Parathyroid adenoma (tissue), 2 donors: ENCODE measurements around the gene PAGR1.
A peak's percentile ranks its signal among the peaks of the same experiment; 100 is the strongest.
"Not testable (repeated sequence)": the region's sequence is repeated elsewhere in the genome, so short reads cannot be mapped to it uniquely, and the experiment has no call there.

ENCODE experiments used
- H2AFZ ChIP-seq: fragments of 300-600 bp; sonication (generic); one replicate; pipeline ENCODE4 v1.7.0; 2017; ENCODE audit warnings: antibody characterized with exemption, mild to moderate bottlenecking
- H3K27ac ChIP-seq: fragments of 300-600 bp; sonication (generic); one replicate; pipeline ENCODE4 v1.7.0; 2017
- H3K27me3 ChIP-seq: fragments of 300-600 bp; sonication (generic); one replicate; pipeline ENCODE4 v1.7.0; 2017; ENCODE audit warnings: low read length; ENCODE audit not compliant: control insufficient read depth, insufficient read depth
- H3K36me3 ChIP-seq: fragments of 300-600 bp; sonication (generic); one replicate; pipeline ENCODE4 v1.7.0; 2017; ENCODE audit warnings: low read length; ENCODE audit not compliant: control insufficient read depth, insufficient read depth
- H3K4me1 ChIP-seq: fragments of 300-600 bp; sonication (generic); one replicate; pipeline ENCODE4 v1.7.0; 2017; ENCODE audit warnings: control low read depth
- H3K4me2 ChIP-seq: fragments of 300-600 bp; sonication (generic); one replicate; pipeline ENCODE4 v1.7.0; 2017; ENCODE audit warnings: low read length
- H3K4me3 ChIP-seq: fragments of 300-600 bp; sonication (generic); one replicate; pipeline ENCODE4 v1.7.0; 2017; ENCODE audit warnings: low read depth, low read length
- H3K79me2 ChIP-seq: fragments of 300-600 bp; sonication (generic); one replicate; pipeline ENCODE4 v1.7.0; 2017; ENCODE audit warnings: control low read depth
- H3K9ac ChIP-seq: fragments of 300-600 bp; sonication (generic); one replicate; pipeline ENCODE4 v1.7.0; 2017; ENCODE audit warnings: mild to moderate bottlenecking
- H3K9me3 ChIP-seq: fragments of 300-600 bp; sonication (generic); one replicate; pipeline ENCODE4 v1.7.0; 2017; ENCODE audit warnings: low read length; ENCODE audit not compliant: control insufficient read depth
- TF ChIP-seq, protein P1 (sequence below): fragments of 300-600 bp; sonication (generic); IDR thresholded peaks from one replicate; pipeline ENCODE4 v1.7.0; 2017; ENCODE audit warnings: antibody characterized with exemption, mild to moderate bottlenecking
- donor health status: primary hyperparathyroidism.

PAGR1 gene

DNA sequence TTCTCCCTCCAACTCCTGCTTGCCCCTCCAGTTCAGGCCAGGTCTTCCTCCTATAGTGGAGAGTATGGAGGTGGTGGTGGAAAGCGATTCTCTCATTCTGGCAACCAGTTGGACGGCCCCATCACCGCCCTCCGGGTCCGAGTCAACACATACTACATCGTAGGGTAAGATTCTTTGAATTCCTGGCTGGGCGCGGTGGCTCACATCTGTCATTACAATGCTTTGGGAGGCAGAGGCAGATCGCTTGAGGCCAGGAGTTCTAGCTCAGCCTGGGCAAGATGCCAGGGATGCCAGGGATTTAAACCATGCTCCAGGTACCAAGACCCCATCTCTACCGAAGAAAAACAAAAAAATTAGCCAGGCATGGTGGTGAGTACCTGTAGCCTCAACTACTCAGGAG lies 36.5 kb upstream of the PAGR1 start:
- H2AFZ ChIP-seq: no peak overlapping the region
- no peak overlapping the region for H3K27ac ChIP-seq
- H3K36me3 ChIP-seq: no peaks in the 10 kb centered on the region
- no peak overlapping the region for H3K4me3 ChIP-seq
- H3K4me2 ChIP-seq: no peak overlapping the region
- TF ChIP-seq, protein P1, sequence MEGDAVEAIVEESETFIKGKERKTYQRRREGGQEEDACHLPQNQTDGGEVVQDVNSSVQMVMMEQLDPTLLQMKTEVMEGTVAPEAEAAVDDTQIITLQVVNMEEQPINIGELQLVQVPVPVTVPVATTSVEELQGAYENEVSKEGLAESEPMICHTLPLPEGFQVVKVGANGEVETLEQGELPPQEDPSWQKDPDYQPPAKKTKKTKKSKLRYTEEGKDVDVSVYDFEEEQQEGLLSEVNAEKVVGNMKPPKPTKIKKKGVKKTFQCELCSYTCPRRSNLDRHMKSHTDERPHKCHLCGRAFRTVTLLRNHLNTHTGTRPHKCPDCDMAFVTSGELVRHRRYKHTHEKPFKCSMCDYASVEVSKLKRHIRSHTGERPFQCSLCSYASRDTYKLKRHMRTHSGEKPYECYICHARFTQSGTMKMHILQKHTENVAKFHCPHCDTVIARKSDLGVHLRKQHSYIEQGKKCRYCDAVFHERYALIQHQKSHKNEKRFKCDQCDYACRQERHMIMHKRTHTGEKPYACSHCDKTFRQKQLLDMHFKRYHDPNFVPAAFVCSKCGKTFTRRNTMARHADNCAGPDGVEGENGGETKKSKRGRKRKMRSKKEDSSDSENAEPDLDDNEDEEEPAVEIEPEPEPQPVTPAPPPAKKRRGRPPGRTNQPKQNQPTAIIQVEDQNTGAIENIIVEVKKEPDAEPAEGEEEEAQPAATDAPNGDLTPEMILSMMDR: no peak
- H3K9me3 ChIP-seq: no peaks in the 10 kb centered on the region
- no peaks in the 10 kb centered on the region for H3K27me3 ChIP-seq
- H3K9ac ChIP-seq: no peak overlapping the region
- H3K79me2 ChIP-seq: no peaks in the 10 kb centered on the region
- peaks cover 10% of the 10 kb centered on the region for H3K4me1 ChIP-seq

- Histone ChIP-seq H3K4me1 (peaks cover 26% of the 10 kb centered on the region), H2AFZ (peak overlapping the region; percentile 63), H3K27ac (peak overlapping the region; percentile 96), H3K4me3 (peak overlapping the region; percentile 4)
- H3K27me3 ChIP-seq, H3K4me2 ChIP-seq, H3K79me2 ChIP-seq, H3K36me3 ChIP-seq, H3K9me3 ChIP-seq, H3K9ac ChIP-seq: not testable (repeated sequence)
Observed at GRCh38 chr16:29783094-29783953, 32.6 kb upstream of the PAGR1 start.

DNA sequence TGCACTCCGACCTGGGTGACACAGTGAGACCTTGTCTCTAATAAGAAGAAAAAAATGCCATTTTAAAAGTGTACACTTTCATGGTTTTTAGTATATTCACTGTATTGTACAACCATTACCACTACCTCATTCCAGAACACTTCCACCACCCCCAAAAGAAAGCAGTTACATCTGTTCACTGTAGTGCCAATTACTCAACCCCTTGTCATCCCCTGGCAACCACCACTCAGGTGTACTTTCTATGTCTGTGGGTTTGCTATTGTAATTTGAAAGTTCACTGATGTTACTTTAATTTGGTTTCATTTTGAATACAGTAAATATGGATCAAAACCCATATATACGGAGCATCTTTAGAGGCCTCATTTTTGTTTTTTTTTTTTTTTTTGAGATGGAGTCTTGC lies 31.8 kb upstream of the PAGR1 start:
- H3K27ac ChIP-seq: peak overlapping the region; percentile 96
- H3K4me2 ChIP-seq: no peak overlapping the region
- H3K4me1 ChIP-seq: peaks cover 29% of the 10 kb centered on the region
- no peaks in the 10 kb centered on the region for H3K36me3 ChIP-seq
- H3K27me3 ChIP-seq: no peaks in the 10 kb centered on the region
- H3K4me3 ChIP-seq: no peak overlapping the region
- no peak overlapping the region for H3K9ac ChIP-seq
- peak overlapping the region; percentile 63 for H2AFZ ChIP-seq
- H3K79me2 ChIP-seq: no peaks in the 10 kb centered on the region
- TF ChIP-seq, protein P1: no peak
- no peaks in the 10 kb centered on the region for H3K9me3 ChIP-seq

DNA sequence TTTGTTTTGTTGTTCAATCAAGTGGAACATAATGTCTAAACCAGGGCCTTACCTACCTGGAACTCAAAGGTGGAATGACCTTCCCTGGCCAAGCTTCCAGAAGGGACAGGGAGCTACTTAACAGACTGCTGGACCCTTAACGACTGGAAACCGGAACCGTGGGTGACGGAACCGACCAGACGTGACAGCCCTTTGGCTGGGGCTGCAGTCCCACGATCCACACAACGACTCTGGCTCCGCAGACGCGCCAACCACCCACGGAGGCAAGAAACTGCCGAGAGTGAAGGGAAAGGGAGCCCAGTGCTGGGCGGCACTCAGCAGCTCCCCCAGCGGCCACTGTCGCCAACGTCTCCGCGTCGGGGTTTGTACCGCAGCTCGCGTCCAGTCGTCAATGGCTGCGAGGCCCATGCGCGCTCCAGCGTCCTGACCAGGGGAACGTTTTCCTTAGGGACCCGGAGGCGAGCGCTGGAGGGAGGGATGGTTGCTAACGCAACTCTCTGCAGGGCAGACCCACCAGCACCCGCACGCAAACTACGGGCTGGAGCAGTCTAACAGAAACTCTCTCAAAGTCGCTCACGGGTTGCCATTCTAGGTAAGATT lies 31.0 kb upstream of the PAGR1 start:
- no peaks in the 10 kb centered on the region for H3K9me3 ChIP-seq
- no peak overlapping the region for H3K9ac ChIP-seq
- H3K79me2 ChIP-seq: no peaks in the 10 kb centered on the region
- peak overlapping the region; percentile 31 for H3K4me3 ChIP-seq
- H2AFZ ChIP-seq: peak overlapping the region; percentile 86
- H3K36me3 ChIP-seq: no peaks in the 10 kb centered on the region
- H3K4me2 ChIP-seq: peak overlapping the region; percentile 47
- no peaks in the 10 kb centered on the region for H3K27me3 ChIP-seq
- peaks cover 38% of the 10 kb centered on the region for H3K4me1 ChIP-seq
- H3K27ac ChIP-seq: peak overlapping the region; percentile 96
- TF ChIP-seq, protein P1: peak; percentile 72

- not testable (repeated sequence) for H3K27me3 ChIP-seq, H3K4me2 ChIP-seq, H3K9me3 ChIP-seq, H3K9ac ChIP-seq, H3K27ac ChIP-seq, H2AFZ ChIP-seq, H3K4me3 ChIP-seq, H3K36me3 ChIP-seq
- Histone ChIP-seq H3K4me1 (peaks cover 46% of the 10 kb centered on the region), H3K79me2 (peaks cover 16% of the 10 kb centered on the region)
Observed at GRCh38 chr16:29787155-29787554, 28.8 kb upstream of the PAGR1 start.
